Epithelial cell of proximal tubule (primary cell): ENCODE measurements around the gene MFSD11. TPM values are rescaled to one million over a fixed set of nuclear protein-coding genes. Genes with fewer than 3 reads are reported as not detected.
"Not testable (repeated sequence)": the region's sequence is repeated elsewhere in the genome, so short reads cannot be mapped to it uniquely, and the experiment has no call there.

ENCODE experiments used
- DNase-seq: peaks from one replicate; pipeline ENCODE4 v3.0.0-alpha.2; 2011; ENCODE audit warnings: low read depth
- H3K4me3 ChIP-seq: 2 replicates; pipeline ENCODE4 v1.5.1; 2011; ENCODE audit warnings: low read depth, mild to moderate bottlenecking, low read length
- CTCF ChIP-seq: conservative IDR thresholded peaks from 2 replicates; pipeline ENCODE4 v1.5.1; 2012; ENCODE audit warnings: low read depth, mild to moderate bottlenecking, low read length
- total RNA-seq: library from RNA; depleted of rRNA; stranded (reverse); fragments of >200 nt; gene quantifications from 2 replicates; pipeline ENCODE4 v1.2.3, GENCODE V29; 2015

The MFSD11 gene
- total RNA-seq, 1 donor from 2014 or later = 13.5 TPM

GRCh38 chr17:76702076-76702475 lies 35.8 kb upstream of the MFSD11 start:
- no peak overlapping the region for H3K4me3 ChIP-seq
- no peak for TF ChIP-seq CTCF
- no peak for DNase-seq

- no peak for TF ChIP-seq CTCF
- no peak overlapping the region for H3K4me3 ChIP-seq
- no peak for DNase-seq
Measured at GRCh38 chr17:76702941-76703637, 34.8 kb upstream of the MFSD11 start.

GRCh38 chr17:76704805-76705204 lies 33.1 kb upstream of the MFSD11 start:
- H3K4me3 ChIP-seq = no peak overlapping the region
- no peak for TF ChIP-seq CTCF
- no peak for DNase-seq

- H3K4me3 ChIP-seq = no peak overlapping the region
- TF ChIP-seq CTCF = no peak
- no peak for DNase-seq
Measured at GRCh38 chr17:76706817-76707216, 31.1 kb upstream of the MFSD11 start.

GRCh38 chr17:76707985-76708807 lies 29.7 kb upstream of the MFSD11 start:
- H3K4me3 ChIP-seq = no peak overlapping the region
- no peak for DNase-seq
- TF ChIP-seq CTCF = peak; percentile 35

GRCh38 chr17:76709077-76709950 lies 28.6 kb upstream of the MFSD11 start:
- H3K4me3 ChIP-seq = peak overlapping the region; percentile 73
- TF ChIP-seq CTCF = no peak
- no peak for DNase-seq

- H3K4me3 ChIP-seq = peak overlapping the region; percentile 73
- not testable (repeated sequence) for DNase-seq
Measured at GRCh38 chr17:76709951-76710862, 27.7 kb upstream of the MFSD11 start.
